ENCODE results near the gene ERC2.

ERC2 gene

DNA sequence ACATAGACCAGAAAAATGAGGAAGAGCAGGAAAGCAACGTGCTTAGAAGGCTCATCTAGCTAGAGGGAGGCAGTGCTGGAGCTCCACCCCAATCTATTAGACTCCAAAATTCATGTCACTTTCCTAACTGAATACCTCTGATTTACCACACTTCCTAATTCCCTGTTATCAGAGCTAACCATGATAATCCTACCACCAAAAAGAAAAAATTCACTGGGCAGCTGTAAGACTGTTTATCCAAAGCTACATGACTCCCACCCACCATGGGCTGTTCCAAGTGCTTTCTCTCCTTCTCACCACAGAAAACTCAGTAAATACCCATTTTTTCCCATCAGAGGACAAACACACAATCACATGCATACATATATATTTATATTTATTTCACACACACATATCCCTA lies 501.7 kb downstream of the ERC2 start:
- FAIRE-seq, result no peak

DNA sequence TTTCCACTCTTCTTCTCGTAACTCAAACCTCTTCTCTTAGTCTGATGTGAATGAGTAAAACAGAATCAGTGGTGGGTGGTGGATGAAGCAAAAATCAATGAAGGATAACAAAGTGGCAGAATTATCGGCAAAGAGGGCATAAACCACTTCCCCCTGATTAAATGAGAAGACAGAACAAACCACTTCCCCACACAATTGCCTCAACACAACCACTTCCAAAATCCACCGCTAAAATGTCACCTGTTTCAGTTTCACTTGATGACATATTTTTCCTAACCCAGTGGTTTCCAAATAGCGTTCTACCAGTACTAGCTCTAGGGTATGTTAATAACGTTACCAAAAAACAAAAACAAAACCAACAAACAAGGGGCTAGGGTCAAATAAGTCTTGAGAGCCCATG lies 502.5 kb downstream of the ERC2 start:
- FAIRE-seq, result no peak

DNA sequence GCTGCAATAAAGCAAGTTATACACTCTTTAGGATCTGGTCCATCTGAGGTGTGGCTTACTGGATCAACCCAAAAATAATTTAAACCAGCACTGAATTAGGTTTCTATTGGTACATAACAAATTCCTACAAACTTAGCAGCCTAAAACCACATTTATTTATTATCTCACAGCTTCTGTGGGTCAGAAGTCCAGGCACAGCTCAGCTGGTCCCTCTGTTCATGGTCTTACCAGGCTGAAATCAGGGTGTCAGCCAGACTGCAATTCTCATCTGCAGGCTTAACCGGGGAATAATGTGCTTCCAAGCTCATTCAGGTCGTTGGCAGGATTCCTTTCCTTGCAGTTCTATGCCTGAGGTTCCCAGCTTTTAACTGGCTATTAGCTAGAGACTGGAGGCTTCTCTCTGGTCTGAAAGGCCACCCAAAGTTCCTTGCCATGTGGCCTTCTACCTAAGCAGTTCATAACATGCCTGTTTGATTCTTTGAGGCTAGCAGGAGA lies 503.7 kb downstream of the ERC2 start:
- no peak for FAIRE-seq

DNA sequence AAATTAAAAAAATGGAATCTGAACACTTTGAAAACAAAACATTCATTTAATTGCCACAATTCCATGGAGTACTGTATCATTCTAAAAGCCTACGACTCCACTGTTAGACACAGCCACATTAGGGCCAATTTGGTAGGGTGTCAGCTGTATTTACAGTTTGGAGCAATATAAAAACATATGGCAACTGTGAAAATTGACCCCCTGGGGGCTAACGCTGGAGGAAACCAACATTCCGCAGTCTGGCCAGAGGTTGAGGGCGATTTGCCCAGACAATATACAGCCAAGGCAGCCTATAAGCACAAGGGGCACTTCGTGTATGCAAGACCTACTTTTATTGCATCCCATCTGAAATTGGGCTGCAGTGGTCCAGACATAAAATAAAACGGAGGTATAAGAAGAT lies 504.7 kb downstream of the ERC2 start:
- FAIRE-seq, result no peak

GRCh38 chr3:55959471-55960080 lies 508.7 kb downstream of the ERC2 start:
- no peak for FAIRE-seq

- FAIRE-seq, result no peak
Measured at GRCh38 chr3:55958605-55959004, 509.7 kb downstream of the ERC2 start.

GRCh38 chr3:55955891-55956477 lies 512.3 kb downstream of the ERC2 start:
- FAIRE-seq, result no peak

- no peak for FAIRE-seq
Measured at GRCh38 chr3:55951388-55951787, 516.9 kb downstream of the ERC2 start.

DNA sequence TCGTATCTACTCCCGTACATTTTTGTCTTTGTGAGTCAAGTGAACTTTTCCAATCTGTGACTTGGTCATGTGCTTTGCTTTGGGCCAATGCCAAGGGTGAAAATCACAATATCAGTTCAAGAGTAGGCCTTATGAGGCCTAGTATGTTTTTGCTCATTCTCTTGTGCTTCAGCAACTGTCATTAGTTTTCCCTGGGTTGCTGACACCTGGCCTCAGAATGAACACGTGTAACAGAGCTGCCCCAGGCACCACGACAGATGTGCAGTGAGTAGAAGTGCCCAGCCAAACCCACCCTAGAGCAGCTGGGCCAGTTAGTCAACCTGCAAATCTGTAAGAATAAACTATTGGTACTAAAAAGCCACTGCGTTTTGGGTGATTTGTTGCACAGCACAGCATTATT lies 520.9 kb downstream of the ERC2 start:
- FAIRE-seq, result no peak

DNA sequence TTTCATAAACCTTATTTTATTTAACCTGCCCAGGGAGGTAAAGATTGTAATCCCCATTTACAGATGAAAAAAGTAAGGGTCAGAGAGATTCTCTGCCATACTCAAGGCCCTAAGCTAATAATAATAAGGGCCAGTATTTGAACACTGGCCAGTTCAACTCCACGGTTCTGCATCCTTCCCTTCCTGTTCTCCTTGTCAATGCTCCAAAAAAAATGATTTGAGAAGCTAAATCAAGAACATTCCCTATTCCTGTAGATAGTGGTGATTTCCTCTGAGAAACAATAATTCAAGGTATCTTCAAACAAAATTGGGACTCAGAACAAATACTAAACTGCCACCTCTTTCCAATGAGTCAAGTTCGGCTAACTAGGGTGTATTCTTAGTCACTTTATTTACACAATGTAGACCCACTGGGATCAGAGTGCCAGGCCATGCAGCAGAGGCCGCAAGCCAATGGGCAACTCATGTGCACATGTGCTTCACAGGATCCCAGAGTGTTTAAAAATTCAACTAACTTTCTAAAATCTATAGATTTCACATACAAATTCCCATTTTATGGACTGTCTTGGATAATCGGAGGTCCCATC lies 521.6 kb downstream of the ERC2 start:
- FAIRE-seq, result no peak

DNA sequence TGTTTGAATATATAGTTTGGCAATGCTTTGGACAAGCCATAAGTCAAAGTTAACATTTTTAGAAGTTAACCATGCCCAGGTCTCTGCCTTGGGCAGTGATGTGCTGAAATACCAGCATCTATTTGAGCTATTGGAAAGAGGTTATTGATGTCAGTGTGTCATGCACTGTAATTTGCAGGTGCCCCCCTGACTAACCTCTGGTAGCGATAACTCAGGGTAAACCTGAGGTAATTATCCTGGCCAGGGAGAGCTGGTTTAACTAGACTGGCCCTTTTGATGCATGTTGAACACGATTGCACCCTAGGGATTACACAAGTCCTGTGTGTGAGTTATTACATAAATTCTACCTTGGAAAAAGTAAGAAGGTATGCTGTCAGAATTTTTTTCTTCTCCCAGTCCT lies 525.4 kb downstream of the ERC2 start:
- no peak for FAIRE-seq

DNA sequence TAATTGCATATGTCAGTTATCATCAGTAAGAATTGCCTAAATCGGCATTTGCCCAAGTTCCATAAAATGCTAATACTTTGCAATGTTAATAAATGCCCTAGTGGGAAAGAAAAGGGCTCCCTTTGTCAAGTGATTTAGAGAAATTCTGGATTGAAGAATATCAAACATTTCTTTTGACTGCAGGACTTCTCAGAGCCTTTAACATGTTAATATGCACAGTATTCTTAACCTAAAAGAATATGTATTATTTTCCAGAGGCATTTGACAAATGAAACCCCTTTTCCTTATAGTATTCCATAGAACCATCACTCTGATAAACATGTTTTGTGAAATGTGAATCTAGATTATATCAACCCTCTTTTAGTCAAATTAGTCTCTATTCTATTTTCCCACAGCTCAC lies 529.0 kb downstream of the ERC2 start:
- FAIRE-seq, result no peak

- no peak for FAIRE-seq
Measured at GRCh38 chr3:55937301-55937700, 531.0 kb downstream of the ERC2 start.

DNA sequence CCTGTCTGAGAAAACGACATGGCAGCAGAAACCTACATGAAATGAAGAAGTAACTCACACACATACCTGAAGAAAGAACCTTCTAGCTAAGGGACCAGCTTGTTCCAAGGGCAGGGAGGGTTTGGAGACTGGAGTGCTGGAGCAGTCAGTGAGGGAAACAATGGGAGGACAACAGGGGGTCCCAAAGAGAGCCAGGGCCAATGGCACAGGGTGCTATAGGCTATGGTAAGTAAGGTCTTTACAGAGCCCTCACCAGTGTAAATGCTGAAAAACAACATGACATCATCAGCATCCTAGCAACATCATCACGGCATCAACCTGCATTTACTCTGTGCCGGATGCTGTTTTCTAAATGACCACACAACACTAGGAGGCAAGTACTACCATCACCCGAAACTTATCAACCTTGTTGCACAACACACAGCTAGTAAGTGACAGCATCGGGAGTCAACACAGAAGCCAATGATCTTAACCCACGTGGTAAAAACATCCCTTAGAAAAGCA lies 531.7 kb downstream of the ERC2 start:
- no peak for FAIRE-seq

GRCh38 chr3:55935241-55935640 lies 533.0 kb downstream of the ERC2 start:
- FAIRE-seq, result no peak

DNA sequence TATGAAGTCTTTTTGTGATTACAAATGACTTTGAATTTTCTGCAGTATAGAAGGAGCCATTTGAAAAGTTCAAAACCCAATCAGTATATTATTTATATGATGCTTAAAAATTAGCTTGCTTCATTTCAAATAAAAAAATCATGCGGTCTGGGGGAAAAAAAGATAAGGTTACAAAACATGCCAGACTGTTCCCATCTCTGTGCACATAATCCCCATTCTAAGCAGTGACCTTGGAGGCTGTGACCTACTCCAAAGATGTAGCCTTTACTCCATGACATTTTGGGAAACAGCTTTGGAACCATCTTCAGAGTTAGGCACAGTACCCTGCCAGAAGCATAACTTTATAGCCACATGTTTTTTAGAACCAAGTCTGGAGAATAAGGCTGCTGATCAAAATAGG lies 533.5 kb downstream of the ERC2 start:
- no peak for FAIRE-seq

- no peak for FAIRE-seq
Measured at GRCh38 chr3:55929154-55929869, 539.0 kb downstream of the ERC2 start.

GRCh38 chr3:55923626-55924025 lies 544.6 kb downstream of the ERC2 start:
- no peak for FAIRE-seq

GRCh38 chr3:55923207-55923606 lies 545.1 kb downstream of the ERC2 start:
- FAIRE-seq, result no peak

- FAIRE-seq, result no peak
Measured at GRCh38 chr3:55912880-55913279, 555.4 kb downstream of the ERC2 start.

GRCh38 chr3:55911266-55911665 lies 557.0 kb downstream of the ERC2 start:
- FAIRE-seq, result no peak

DNA sequence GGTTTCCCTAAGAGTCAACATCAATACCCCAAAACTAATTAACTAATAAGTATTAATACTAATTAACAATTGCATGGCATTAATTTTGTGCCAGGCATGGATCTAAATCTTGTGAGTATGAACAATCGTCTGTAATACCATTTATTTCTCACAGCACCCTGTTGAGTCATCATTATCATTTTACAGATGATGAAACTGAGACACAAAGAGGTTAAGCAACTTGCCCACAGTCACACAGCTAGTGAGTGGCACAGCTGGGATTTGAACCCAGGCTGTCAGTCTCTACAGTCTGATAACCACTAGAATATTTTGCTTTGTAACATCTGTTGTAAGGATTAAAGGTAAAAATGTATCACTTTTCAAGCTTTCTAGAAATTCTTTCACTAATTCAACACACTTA lies 557.7 kb downstream of the ERC2 start:
- no peak for FAIRE-seq

GRCh38 chr3:55909373-55909772 lies 558.9 kb downstream of the ERC2 start:
- FAIRE-seq, result no peak

DNA sequence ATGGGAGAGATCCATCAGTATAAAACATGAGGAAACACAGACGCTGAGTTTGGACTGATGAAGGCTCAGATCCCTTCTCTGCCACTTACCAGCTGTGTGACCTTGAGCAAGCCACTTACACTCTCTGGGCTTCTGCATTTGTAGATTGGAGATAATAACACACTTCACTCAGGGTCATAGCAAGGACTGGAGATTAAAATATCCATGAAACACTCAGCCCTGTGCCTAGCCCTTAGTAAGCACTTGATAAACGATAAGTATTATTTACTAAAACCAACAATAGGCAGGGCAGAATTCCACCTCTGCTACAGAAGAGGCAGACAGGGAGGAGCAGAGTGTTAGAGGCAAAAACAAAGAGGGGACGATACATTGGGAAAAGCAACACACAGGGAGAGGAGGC lies 560.7 kb downstream of the ERC2 start:
- FAIRE-seq, result no peak

Data from A204.1 (cell line).